ENCODE results near the gene SERPINB1. TPM values are rescaled to one million over a fixed set of nuclear protein-coding genes. Genes with fewer than 3 reads are reported as not detected.

Gene SERPINB1
- total and polyA plus RNA-seq, 10 of the 15 experiments (the other 5 are each of a cell fraction or from before 2014, with no cell fraction given) = 0.45 to 2.4 (median 0.83) TPM

- ChIA-PET POLR2A (no interaction called here), CTCF (interaction anchor here (1.2 to 6.8 kb wide), 8 partner anchors 22 to 145 kb away, joined by 3 to 193 read pairs (median 26); no protein-coding TSS in a partner anchor), RAD21 (ENCODE audit: unreplicated experiment) (interaction anchor here (0.6 to 8.3 kb wide), 2 partner anchors 47 to 88 kb away, joined by 3 to 129 read pairs; no protein-coding TSS in a partner anchor), SMC1A (ENCODE audit: uncharacterized antibody, unreplicated experiment) (interaction anchor here (0.9 to 1.1 kb wide), 3 partner anchors 52 to 97 kb away, joined by 3 to 5 read pairs (median 3); no protein-coding TSS in a partner anchor)
- H2AFZ ChIP-seq (ENCODE audit: control insufficient read depth, low read depth, low read length) = no peak overlapping the region
- H3K36me3 ChIP-seq (ENCODE audit: control insufficient read depth in 2 of 2, insufficient read depth in 2 of 2, low read length in 1 of 2) = no peaks in the 10 kb centered on the region
- in situ Hi-C loops (cut with MboI) (loop anchor here (5.0 to 10.0 kb wide), 3 partner anchors 71 to 211 kb away; no protein-coding TSS in a partner anchor), intact Hi-C loops (cut with micrococcal nuclease; ENCODE audit: unreplicated experiment) (loop anchor here (10.0 kb wide), 1 partner anchor 211 kb away; no protein-coding TSS in a partner anchor)
- peaks cover 2% of the 10 kb centered on the region; the same call in 2 of the 3 replicates for H3K9me3 ChIP-seq (replicated peaks; ENCODE audit: control insufficient read depth, insufficient read depth, low read length)
- H3K4me1 ChIP-seq (ENCODE audit: control insufficient read depth, insufficient read depth, low read length) = peaks cover 15% of the 10 kb centered on the region
- no peak overlapping the region for H3K9ac ChIP-seq (ENCODE audit: control insufficient read depth, insufficient read depth, low read length)
- TF ChIP-seq IRF3 (IDR thresholded peaks at IDR 0.05) = no peak
- no peak for TF ChIP-seq IRF5 (IDR thresholded peaks at IDR 0.05; ENCODE audit: borderline replicate concordance)
- no peak for TF ChIP-seq RUNX3 (IDR thresholded peaks at IDR 0.05; ENCODE audit: low read length)
- TF ChIP-seq NR2C2 (IDR thresholded peaks at IDR 0.05; ENCODE audit: borderline replicate concordance, control insufficient read depth, insufficient read length, low read depth) = no peak
- TF ChIP-seq ZBTB40 (IDR thresholded peaks at IDR 0.05; ENCODE audit: borderline replicate concordance) = no peak
- TF ChIP-seq HCFC1 (IDR thresholded peaks at IDR 0.05; ENCODE audit: low read length) = no peak
- TF ChIP-seq POLR2A (IDR thresholded peaks at IDR 0.05; ENCODE audit: low read depth, low read length) = no peak
- no peak for TF ChIP-seq KAT2A (conservative IDR thresholded peaks at IDR 0.05; ENCODE audit: control insufficient read depth, low read depth, low read length)
- no peak for TF ChIP-seq HDAC6 (IDR thresholded peaks at IDR 0.05; ENCODE audit: unreplicated experiment)
- TF ChIP-seq TAF1 (IDR thresholded peaks at IDR 0.05; ENCODE audit: borderline replicate concordance, low read depth, low read length) = no peak
- TF ChIP-seq MYB (IDR thresholded peaks at IDR 0.05; ENCODE audit: borderline replicate concordance, low read depth, low read length) = no peak
- no peak for TF ChIP-seq IKZF1 (conservative IDR thresholded peaks at IDR 0.05)
- TF ChIP-seq RELB (IDR thresholded peaks at IDR 0.05; ENCODE audit: low read depth) = no peak
- no TSS peak for BruUV-seq (replicated peaks)
- no peak overlapping the region for H3K4me2 ChIP-seq (ENCODE audit: control insufficient read depth, insufficient read depth)
- no peak overlapping the region for H3K4me3 ChIP-seq
- H4K20me1 ChIP-seq (ENCODE audit: control insufficient read depth, insufficient read depth) = no peaks in the 10 kb centered on the region
- no peaks in the 10 kb centered on the region for H3K79me2 ChIP-seq (ENCODE audit: control insufficient read depth, insufficient read depth, low read length)
- DNase-seq (ENCODE audit: low read depth, low spot score) (no peak), FAIRE-seq (no peak), ATAC-seq (no peak)
- no peak overlapping the region for H3K27ac ChIP-seq (ENCODE audit: control insufficient read depth, insufficient read depth)
- H3K27me3 ChIP-seq (replicated peaks in 1 of 2; ENCODE audit: control insufficient read depth in 2 of 2, insufficient read depth in 2 of 2, low read length in 1 of 2) = peaks cover 0 to 5% of the 10 kb centered on the region in 2 experiments; a peak in 3 of 4 replicates
Observed at GRCh38 chr6:2844008-2844407, 2.3 kb upstream of the SERPINB1 start.
